Measurements from ENCODE around the gene CES2.

Gene CES2

DNA sequence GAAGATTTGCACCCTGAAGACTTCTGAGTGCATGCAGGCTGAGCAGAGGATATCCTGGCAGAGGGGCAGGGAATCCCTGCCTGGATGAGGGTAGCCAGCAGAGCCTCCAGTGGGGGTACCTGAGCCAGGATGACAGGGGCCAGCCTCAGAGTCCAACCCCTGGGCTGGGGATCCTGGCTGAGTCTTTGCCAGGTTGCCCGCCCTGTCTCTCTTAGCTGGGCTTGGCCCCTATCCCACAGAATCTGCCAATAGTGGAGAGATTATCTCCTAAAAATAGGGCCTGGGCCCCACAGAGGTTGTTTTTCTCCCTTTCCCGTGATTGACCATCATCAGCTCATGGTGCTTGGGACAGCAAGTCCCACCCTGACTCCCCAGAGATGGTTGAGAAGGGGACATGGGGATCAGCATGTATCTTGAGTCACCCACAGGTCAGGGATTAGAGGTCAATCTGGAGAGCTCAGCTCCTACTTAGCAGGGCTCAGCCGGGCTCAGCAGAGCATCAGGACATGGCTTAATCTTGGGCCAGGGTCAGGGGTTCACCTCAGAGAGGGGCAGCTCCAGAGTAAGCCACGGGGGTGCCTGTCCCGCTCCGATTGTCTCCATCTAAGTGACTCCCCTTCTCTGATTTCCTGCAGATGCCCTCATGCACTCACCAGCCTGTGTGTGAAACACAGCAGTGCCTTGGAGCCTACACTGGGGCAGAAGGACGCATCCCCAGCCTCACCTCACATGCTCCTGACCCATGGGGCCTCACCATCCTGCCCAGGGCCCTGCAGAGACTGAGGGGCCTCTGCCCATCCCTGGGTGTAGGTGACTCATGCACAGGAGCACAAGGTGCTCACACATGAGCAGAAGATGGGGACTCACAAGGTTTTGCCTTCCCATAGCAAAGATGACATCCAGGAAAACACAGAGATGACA, 28.1 kb upstream of the CES2 start:
- TF ChIP-seq, protein P1, sequence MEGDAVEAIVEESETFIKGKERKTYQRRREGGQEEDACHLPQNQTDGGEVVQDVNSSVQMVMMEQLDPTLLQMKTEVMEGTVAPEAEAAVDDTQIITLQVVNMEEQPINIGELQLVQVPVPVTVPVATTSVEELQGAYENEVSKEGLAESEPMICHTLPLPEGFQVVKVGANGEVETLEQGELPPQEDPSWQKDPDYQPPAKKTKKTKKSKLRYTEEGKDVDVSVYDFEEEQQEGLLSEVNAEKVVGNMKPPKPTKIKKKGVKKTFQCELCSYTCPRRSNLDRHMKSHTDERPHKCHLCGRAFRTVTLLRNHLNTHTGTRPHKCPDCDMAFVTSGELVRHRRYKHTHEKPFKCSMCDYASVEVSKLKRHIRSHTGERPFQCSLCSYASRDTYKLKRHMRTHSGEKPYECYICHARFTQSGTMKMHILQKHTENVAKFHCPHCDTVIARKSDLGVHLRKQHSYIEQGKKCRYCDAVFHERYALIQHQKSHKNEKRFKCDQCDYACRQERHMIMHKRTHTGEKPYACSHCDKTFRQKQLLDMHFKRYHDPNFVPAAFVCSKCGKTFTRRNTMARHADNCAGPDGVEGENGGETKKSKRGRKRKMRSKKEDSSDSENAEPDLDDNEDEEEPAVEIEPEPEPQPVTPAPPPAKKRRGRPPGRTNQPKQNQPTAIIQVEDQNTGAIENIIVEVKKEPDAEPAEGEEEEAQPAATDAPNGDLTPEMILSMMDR (IDR thresholded peaks at IDR 0.05), result no peak

DNA sequence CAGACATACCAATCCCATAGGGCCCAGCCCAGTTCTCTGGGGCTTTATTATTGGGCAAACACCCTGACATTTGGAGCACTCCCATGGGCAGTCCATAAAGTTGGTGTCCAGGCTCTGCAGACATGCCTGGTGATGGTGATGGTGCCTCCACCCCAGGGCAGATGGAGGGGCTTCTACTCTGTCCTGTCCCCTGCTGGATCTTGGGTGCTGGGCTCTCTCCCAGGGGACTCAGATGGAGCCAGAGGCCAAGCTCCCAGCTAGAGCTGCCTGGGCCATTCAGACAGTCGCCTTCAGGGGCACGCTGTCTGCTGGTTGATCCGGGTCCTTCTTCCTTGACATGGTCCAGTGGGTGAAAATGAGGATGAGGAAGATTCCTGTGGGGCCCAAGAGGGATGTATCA, 27.2 kb upstream of the CES2 start:
- DNase-seq (ENCODE audit: low spot score), result no peak
- Histone ChIP-seq H3K4me3 (no peak overlapping the region), H3K27ac (peak overlapping the region in 1 of 2 donors; percentile 97)
- TF ChIP-seq, protein P1 (IDR thresholded peaks at IDR 0.05), result no peak

More for the DNA sequence above, 28.1 kb upstream of the CES2 start:
- Histone ChIP-seq H3K4me3 (no peak overlapping the region), H3K27ac (peak overlapping the region in 1 of 2 donors; percentile 97)
- no peak for DNase-seq (ENCODE audit: low spot score)

DNA sequence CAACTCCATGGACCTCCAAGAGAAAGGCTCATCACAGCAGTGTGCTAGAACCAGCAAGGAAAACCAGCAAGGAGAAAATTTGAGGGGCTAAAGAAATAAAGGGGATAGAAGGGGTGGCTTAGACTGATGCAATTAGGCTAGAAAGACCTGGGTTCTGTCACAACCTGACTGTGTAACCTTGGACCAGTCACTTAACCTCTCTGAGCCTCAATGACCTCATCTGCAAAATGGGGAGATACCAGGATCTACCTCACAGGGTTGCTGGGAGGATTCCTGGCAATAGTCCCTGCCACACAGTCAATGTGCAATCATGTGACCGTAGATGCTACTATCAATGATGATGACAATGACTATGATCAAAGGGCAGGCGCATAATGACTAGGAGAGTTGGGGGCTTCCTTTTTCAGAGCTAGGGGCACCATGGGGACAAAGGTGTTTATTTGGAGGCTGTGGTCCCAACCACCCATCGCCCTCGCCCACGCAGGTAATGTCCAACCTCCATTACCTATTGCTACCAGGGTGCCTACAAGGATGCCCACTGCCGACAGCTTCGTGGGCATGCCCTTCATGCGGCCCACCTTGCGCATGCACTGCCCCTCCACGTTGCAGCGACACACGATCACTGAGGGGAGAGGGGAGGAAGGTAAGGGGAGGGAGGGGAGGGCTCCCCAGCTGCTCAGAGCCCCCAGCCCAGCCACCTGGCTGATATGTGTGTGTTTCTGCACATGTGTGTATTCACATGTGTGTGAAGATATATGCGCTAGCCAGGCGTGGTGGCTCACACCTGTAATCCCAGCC, 26.4 kb upstream of the CES2 start:
- no peak overlapping the region for H3K27ac ChIP-seq
- TF ChIP-seq, protein P1 (IDR thresholded peaks at IDR 0.05), result no peak
- H3K4me3 ChIP-seq, result no peak overlapping the region
- no peak for DNase-seq (ENCODE audit: low spot score)

DNA sequence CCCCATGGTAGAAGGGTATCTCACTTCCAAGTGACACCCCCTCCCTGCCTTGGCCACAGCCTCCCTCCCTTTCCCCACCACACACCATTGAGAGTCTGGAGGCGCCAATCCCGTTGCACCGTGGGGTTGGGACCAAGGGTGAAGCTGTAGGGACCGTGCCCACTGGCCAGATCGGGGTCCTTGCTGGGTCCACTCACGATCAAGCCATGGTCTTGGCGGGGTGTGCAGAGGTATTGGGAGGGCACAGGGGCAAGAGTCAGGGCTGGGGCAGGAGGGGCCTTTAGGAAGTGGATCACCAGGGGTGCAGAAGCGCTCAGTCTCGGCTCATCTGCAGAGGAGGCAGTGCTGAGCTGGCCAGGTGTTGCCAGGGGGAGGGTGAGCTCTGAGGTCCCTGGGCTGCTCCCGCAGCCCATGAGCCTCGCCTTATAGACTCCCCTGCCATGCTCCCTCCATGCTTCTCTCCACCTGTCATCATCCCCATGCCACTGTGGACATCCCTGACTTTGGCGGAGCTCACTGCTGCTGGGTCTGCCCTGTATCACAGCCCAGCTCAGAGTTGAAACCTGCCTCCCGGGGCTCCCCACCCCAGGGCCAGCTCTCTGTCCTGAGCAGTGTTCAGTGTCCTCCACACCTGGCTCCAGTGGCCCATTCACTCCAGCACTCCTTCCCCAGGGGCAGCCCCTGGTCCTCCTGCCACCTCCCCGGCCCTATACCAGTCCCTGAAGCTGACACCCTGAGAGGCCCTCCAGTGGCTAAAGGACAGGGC, 25.0 kb upstream of the CES2 start:
- no peak overlapping the region for H3K4me3 ChIP-seq
- TF ChIP-seq, protein P1 (IDR thresholded peaks at IDR 0.05), result no peak
- DNase-seq (ENCODE audit: low spot score), result no peak
- H3K27ac ChIP-seq, result no peak overlapping the region

DNA sequence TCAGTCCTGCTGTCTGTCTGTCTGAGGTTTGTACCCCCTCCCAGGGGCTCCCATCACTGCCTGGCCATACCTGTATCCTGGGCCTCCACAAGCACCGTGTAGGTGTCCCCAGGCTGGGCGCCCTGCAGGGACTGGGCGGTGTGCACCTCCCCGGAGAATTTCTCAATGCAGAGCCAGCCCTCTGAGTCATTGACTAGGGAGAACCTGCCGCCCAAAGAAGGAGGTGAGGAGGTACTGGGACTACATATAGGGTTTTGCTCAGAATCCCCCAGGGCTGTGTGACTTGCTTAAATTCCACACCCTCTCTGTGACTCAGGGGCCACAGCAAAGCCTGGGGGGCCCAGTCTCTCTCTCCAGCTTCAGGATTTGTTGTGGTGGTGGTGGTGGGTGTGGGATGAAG, 24.2 kb upstream of the CES2 start:
- DNase-seq (ENCODE audit: low spot score), result no peak
- Histone ChIP-seq H3K27ac (no peak overlapping the region), H3K4me3 (no peak overlapping the region)
- TF ChIP-seq, protein P1 (IDR thresholded peaks at IDR 0.05), result no peak

DNA sequence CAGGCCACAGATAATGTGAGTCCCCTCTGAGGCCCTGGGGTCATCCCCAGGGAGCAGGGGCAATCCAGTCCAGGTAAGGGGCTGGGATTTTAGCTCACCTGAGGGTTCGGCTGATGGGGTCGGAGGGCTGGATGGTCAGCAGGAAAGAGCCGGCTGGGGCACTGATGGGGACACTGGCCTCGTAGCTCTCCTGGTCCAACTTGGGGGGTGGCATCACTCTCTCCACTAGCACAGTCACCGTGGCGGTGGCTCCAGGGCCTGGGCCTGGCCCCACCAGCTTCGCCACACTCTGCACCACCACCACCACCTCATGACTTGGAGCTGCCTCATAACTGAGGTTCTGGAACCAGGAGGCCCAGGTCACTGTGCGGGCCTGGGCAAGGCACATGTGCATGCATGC, 23.5 kb upstream of the CES2 start:
- Histone ChIP-seq H3K27ac (no peak overlapping the region), H3K4me3 (no peak overlapping the region)
- no peak for DNase-seq (ENCODE audit: low spot score)
- TF ChIP-seq, protein P1 (IDR thresholded peaks at IDR 0.05), result no peak
